Panc1 (cell line): ENCODE results near the gene CLIC4. TPM values are rescaled to one million over a fixed set of nuclear protein-coding genes. Genes with fewer than 3 reads are reported as not detected.

Source experiments
- ATAC-seq: fragments of 200-7000 bp; cut with Tn5 transposase; 2 replicates; pipeline ENCODE4 v1.9.1; 2020; ENCODE audit warnings: mild to moderate bottlenecking, moderate library complexity
- BruUV-seq: library from RNA; stranded (reverse); fragments of 400-500 nt; replicated peaks from 2 replicates; lab custom pipeline; 2021; lab: Mats Ljungman, UMichigan
- CTCF ChIA-PET: fragments of 300-600 bp; sonication (Branson Sonifier 250); formaldehyde crosslinking; loops from one replicate; lab custom pipeline; 2022; ENCODE audit warnings: antibody characterized with exemption; lab: Charles Lee
- POLR2A ChIA-PET: fragments of 300-600 bp; sonication (Branson Sonifier 250); formaldehyde crosslinking; loops from one replicate; lab custom pipeline; 2022; ENCODE audit warnings: antibody characterized with exemption; lab: Charles Lee
- DNase-seq: peaks from one replicate; pipeline ENCODE4 v3.0.0-alpha.2; 2010; ENCODE audit warnings: low read depth, low spot score
- H3K27ac ChIP-seq: 2 replicates; pipeline ENCODE4 v1.5.1; 2011; ENCODE audit warnings: mild to moderate bottlenecking, low read length, inconsistent platforms
- H3K27me3 ChIP-seq: fragments of 200-500 bp; sonication (Bioruptor generic); 2 replicates; pipeline ENCODE4 v1.6.0; 2014; ENCODE audit warnings: low read length, inconsistent platforms; ENCODE audit not compliant: control insufficient read depth, insufficient read depth
- H3K36me3 ChIP-seq: fragments of 200-500 bp; sonication (Bioruptor generic); 2 replicates; pipeline ENCODE4 v1.5.1; 2014; ENCODE audit warnings: inconsistent platforms, mild to moderate bottlenecking, low read length, moderate library complexity; ENCODE audit not compliant: control insufficient read depth, insufficient read depth
- H3K4me1 ChIP-seq: 2 replicates; pipeline ENCODE4 v1.5.1; 2011; ENCODE audit warnings: inconsistent platforms, mild to moderate bottlenecking, low read length, moderate library complexity; ENCODE audit not compliant: control insufficient read depth, insufficient read depth
- H3K4me3 ChIP-seq, 2 experiments: 2 replicates each; pipeline ENCODE4 v1.5.1; 2011 to 2012; ENCODE audit warnings: low read depth in 2 of 2, low read length in 2 of 2, mild to moderate bottlenecking in 2 of 2, inconsistent platforms in 1 of 2, moderate library complexity in 1 of 2
- H3K9me3 ChIP-seq: fragments of 200-500 bp; sonication (Bioruptor generic); 2 replicates; pipeline ENCODE4 v1.5.1; 2014; ENCODE audit warnings: low read depth, mild to moderate bottlenecking, inconsistent platforms, low read length, moderate library complexity; ENCODE audit not compliant: control insufficient read depth, insufficient read depth
- CTCF ChIP-seq: fragments of 450-650 bp; IDR thresholded peaks from 2 replicates; pipeline ENCODE4 v1.5.1; 2017; ENCODE audit warnings: mild to moderate bottlenecking
- POLR2AphosphoS5 ChIP-seq: IDR thresholded peaks from 2 replicates; pipeline ENCODE4 v1.6.1; 2012; ENCODE audit warnings: mild to moderate bottlenecking, low read depth, low read length, moderate library complexity
- REST ChIP-seq, 2 experiments: IDR thresholded peaks; 2 replicates each; pipeline ENCODE4 v1.6.1; 2011 to 2012; ENCODE audit warnings: low read depth in 2 of 2, control low read depth in 1 of 2, low read length in 1 of 2, mild to moderate bottlenecking in 1 of 2, moderate library complexity in 1 of 2; ENCODE audit not compliant: insufficient read depth in 1 of 2
- SIN3A ChIP-seq: IDR thresholded peaks from 2 replicates; pipeline ENCODE4 v1.6.1; 2012; ENCODE audit warnings: low read depth, mild to moderate bottlenecking, low read length, moderate library complexity, borderline replicate concordance; ENCODE audit not compliant: insufficient read depth
- TCF7L2 ChIP-seq: IDR thresholded peaks from 2 replicates; pipeline ENCODE4 v1.6.1; 2011; ENCODE audit warnings: mild to moderate bottlenecking, low read depth, low read length, inconsistent platforms
- in situ Hi-C: cut with HindIII; loops from 2 replicates; pipeline ENCODE4 v1.10.0; 2016; ENCODE audit warnings: low sequenced_read_pairs, low pct_unique_long_range_greater_than_20kb
- intact Hi-C: fragments of 100-400 bp; cut with micrococcal nuclease; formaldehyde crosslinking; loops from one replicate; pipeline ENCODE4 v1.10.0; 2022; ENCODE audit not compliant: unreplicated experiment
- total RNA-seq: library from RNA; stranded (reverse); gene quantifications from one replicate; pipeline ENCODE4 v1.2.1, GENCODE V29; 2021; ENCODE audit not compliant: unreplicated experiment

The CLIC4 gene
- total RNA-seq, 1 experiment from 2014 or later, result 123 TPM

- no TSS peak for BruUV-seq
- Histone ChIP-seq H3K27ac (no peak overlapping the region), H3K4me3 (no peak overlapping the region), H3K4me1 (peaks cover 10% of the 10 kb centered on the region; the same call in 1 of the 2 replicates), H3K9me3 (no peaks in the 10 kb centered on the region), H3K36me3 (no peaks in the 10 kb centered on the region), H3K27me3 (no peaks in the 10 kb centered on the region)
- ATAC-seq (no peak), DNase-seq (no peak)
- CTCF ChIA-PET, result no interaction called here
- in situ Hi-C loops, result no loop called here
- intact Hi-C loops, result no loop called here
- TF ChIP-seq TCF7L2 (no peak), CTCF (no peak), REST (IDR thresholded peaks at IDR 0.05; ENCODE audit: insufficient read depth in 1 of 2, low read depth in 2 of 2, low read length in 1 of 2) (no peak), SIN3A (no peak), POLR2AphosphoS5 (no peak)
- POLR2A ChIA-PET, result no interaction called here
Measured at GRCh38 chr1:24773618-24774017, 28.4 kb downstream of the CLIC4 start.

- Histone ChIP-seq H3K4me3 (no peak overlapping the region), H3K27me3 (no peaks in the 10 kb centered on the region), H3K9me3 (no peaks in the 10 kb centered on the region), H3K4me1 (peaks cover under 1% of the 10 kb centered on the region; the same call in 1 of the 2 replicates), H3K27ac (no peak overlapping the region), H3K36me3 (no peaks in the 10 kb centered on the region)
- TF ChIP-seq REST (IDR thresholded peaks at IDR 0.05; ENCODE audit: insufficient read depth in 1 of 2, low read depth in 2 of 2, low read length in 1 of 2), result no peak
- TF ChIP-seq POLR2AphosphoS5, result no peak
- no peak for TF ChIP-seq CTCF
- no peak for TF ChIP-seq TCF7L2
- TF ChIP-seq SIN3A, result no peak
- POLR2A ChIA-PET, result no interaction called here
- ATAC-seq (no peak), DNase-seq (no peak)
- CTCF ChIA-PET, result no interaction called here
- no TSS peak for BruUV-seq
- intact Hi-C loops, result no loop called here
- in situ Hi-C loops, result no loop called here
Measured at GRCh38 chr1:24775348-24775747, 30.1 kb downstream of the CLIC4 start.
